GM21423 (cell line): ENCODE results near the gene ESPN.
A peak's percentile ranks its signal among the peaks of the same experiment; 100 is the strongest.
"Not testable (repeated sequence)": the region's sequence is repeated elsewhere in the genome, so short reads cannot be mapped to it uniquely, and the experiment has no call there.

Source experiments
- ATAC-seq: cut with Tn5 transposase; IDR thresholded peaks from one replicate; pipeline ENCODE4 v1.9.1; 2021; ENCODE audit warnings: mild to moderate bottlenecking, moderate library complexity; ENCODE audit not compliant: unreplicated experiment

ESPN gene

GRCh38 chr1:6477039-6477820 is 52.7 kb downstream of the ESPN start:
- no peak for ATAC-seq

DNA sequence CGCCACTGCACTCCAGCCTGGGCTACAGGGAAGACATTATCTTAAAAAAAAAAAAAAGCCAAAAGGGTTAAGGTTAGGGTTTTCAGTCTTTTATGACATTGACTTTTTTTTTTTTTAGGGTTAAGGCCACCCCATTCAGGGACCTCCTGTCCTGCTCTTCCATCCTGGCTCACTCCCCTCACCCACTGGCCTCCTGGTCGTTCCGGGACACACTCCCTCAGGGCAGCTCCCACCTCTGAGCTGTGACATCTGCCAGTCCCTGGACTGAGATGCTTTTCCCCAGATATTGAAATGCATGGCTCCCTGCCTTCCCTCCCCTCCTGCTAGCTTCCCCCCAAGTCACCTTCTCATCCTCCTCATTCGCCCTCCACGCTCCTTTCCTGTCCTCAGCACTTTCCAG is 57.2 kb downstream of the ESPN start:
- no peak for ATAC-seq

DNA sequence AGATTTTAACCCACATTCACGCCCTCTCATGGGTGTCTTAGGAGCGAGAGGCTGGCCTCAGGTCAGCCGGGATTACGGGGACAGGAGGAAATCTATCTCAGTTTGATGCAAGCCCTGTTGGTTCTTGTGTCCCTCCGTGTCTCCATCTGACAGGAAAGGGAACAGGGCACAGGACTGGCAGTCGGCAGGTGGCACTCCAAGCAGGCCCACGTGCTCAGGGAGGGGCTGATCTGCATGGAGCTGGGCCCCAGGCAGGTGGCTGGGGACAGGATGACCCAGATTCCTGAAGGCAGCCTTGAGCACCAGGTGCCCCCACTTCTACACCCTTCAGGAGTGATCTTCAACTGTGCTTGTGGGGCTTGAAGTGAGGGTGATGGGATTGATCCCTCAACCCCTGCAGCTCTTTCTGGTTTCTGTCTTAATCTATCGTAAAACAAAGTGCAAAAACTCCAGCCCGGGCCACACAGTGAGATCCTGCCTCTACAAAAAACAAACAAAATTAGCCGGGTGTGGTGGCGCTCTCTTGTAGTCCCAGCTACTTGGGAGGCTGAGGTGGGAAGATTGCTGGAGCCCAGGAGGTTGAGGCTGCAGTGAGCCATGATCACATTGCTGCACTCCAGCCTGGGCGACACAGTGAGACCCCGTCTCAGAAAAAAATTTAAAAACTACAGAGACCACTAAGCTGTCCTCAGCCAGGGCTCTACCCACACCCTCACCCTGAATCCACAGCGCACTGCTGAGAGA is 58.6 kb downstream of the ESPN start:
- ATAC-seq = no peak

DNA sequence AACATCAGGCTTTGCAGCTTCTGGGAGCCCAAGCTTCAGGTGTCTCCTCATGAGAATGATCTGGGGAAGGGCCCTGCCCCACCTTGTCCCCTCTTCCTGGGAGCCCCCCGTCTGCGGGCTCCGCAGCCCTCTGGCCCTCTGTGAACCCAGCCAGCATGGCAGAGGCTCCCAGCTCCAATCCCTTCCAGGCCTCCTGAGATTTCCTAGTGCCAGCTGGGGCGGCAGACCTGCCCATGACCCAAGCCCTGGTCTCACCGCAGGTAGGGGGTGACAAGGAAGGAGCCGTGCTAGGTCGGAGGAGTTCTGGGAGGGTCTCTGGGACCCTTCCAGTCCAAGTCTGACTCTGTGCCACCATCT is 59.2 kb downstream of the ESPN start:
- no peak for ATAC-seq

DNA sequence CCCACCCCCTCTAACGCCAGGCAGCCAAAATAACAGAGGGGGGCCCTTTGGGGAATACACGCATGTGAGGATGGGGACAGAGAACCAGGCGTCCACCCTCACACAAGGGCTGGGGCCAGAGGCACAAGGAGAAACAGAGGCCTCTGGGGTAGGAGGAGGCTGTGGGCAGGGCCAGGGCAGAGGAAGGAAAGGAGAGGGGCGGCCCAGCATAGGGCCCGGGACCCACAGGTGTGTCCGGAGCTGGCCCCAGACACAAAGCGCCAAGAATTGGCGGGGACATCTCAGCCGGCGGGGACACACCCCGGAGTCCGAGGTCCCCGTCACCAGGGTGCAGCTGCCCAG is 60.2 kb downstream of the ESPN start:
- no peak for ATAC-seq

- ATAC-seq = no peak
These were observed 60.9 kb downstream of the ESPN start for GRCh38 chr1:6485168-6486101.

- peak; percentile 35 for ATAC-seq
These were observed 61.9 kb downstream of the ESPN start for GRCh38 chr1:6486433-6487011.

DNA sequence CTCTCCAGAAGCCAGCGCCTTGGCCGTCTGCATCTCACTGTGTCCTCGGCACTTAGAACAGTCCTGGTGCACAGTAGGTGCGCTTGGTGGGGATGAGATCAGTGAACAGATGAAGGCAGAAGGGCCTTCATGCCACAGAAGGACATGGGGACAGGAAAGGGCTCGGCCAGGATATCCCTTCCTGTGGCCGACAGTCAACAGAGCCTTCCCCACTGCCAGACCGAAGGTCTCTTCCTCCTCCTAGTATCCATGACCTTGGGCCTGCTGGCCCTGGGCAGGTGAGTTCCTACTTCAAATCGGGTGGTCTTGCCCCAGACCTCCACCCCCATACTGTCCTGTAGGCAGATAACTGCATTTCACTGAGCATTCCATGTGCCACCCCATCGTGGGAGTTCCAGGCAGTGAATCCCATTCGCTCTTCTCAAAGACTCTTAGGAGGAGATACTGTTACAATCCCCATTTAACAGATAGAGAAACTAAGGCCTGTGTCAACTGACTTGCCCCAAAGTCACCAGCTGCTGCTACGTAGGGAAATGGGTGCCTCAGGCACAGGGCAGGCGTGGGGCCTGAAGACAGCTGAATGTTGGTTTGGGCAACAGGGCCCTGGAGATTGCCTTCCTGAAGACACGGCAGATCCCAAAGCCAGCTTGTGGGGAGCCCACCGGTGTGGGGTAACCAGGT is 63.4 kb downstream of the ESPN start:
- ATAC-seq = no peak

DNA sequence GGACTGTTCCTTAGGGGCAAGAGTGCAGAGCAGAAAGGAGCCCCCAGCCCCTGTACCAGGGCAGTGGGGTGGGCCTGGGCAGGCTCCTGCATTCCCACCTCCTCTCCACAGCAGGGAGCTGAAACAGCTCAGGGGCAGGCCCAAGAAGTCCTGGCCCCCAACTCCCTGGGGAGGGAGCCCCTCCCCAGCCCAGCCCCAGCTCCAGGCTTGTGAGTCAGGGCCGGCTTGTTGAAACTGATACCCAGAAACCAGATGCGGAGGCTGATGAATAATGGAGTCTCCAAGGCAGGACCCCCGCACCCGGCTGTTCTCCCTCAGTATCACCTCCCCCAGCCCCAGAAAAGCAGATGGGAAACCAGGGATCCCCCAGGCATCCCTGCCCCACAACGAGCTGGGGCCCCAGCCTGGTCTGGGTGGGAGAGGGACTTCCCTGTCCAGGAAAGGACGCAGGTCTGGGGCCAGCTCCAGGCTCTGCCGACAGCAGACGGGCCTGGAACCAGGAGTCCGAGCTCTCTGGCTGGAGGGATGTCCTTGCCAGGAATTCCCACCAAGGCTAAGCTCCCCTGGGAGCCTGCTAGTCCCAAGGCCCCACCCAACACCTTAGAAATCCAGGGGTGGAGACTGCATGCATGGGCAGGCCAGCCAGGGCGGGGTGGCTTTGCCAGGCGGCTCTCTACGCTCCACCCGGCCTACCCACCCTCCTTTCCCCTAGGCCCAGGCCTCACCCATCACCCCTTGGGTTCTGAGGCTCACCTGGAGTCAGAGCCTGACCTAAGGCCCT is 64.2 kb downstream of the ESPN start:
- ATAC-seq = no peak

- no peak for ATAC-seq
These were observed 64.8 kb downstream of the ESPN start for GRCh38 chr1:6489383-6489765.

- ATAC-seq = peak; percentile 58
These were observed 65.2 kb downstream of the ESPN start for GRCh38 chr1:6489799-6490180.

DNA sequence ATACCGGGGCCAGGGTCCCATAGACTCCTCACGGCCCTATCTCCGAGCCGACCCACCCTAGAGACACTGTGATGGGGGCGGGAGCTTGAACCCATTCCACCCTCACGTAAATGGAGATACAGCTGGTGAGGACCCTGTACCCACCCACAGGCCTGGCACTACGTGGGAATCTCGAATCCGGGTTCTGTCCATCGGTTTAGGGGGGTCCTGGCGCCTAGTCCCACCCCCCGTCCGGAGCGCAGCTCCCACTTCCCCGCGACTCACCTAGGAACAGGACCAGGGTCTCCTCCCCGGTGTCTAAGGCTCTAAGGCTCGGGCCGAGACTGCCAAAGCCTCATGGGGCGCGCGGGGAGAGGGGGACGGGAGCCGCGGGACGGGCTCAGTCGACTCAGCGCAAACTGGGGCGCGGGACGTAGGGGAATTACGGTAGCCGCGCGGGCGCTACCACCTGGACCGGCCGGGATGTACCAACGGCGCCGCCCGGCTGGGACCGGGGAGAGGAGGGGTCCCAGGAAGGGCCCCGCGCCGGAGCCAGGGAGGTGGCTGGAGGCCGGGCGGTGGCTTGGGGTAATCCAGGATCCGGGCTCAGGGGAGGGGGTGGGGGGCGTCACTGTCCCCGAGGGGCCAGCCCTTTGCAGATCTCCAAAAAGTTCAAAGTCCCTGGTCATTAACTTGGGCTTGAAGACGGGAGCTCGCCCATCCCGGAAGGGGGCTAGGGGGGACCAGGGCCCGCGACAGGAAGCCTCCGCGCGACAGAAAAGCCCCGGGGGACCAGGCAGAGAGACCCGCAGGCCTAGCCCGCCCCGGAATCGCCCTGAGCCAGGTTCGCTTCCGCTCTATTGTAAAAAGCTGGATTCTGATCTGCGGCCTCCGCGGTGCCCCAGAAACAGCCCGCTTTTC is 65.9 kb downstream of the ESPN start:
- ATAC-seq = peak; percentile 50

DNA sequence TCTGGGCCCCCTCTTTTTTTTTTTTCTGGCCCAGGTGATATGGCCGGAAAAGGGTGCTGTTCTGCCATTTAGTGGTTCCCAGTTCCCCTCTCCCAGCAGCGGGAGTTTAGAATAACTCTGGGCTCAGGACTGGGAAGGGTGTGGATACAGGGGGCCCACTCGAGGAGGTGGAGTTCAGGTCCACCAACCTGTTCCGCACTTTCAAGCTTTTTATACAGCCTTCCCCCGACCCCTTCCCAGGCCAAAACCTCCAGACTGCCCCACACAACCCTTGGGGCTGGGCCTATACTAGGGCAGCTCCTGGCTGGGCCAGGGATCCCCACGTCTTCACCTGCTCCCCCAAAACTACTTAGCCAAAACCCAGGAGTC is 66.5 kb downstream of the ESPN start:
- no peak for ATAC-seq

- no peak for ATAC-seq
These were observed 66.9 kb downstream of the ESPN start, which contains the start of gene PLEKHG5 for GRCh38 chr1:6491480-6491962. PLEKHG5 (minus strand) TSS chr1:6491667; CDS start chr1:6477571, 14,096 bp downstream.

GRCh38 chr1:6491966-6492365 is 67.4 kb downstream of the ESPN start:
- no peak for ATAC-seq

GRCh38 chr1:6493834-6494223 is 69.3 kb downstream of the ESPN start:
- ATAC-seq = not testable (repeated sequence)

DNA sequence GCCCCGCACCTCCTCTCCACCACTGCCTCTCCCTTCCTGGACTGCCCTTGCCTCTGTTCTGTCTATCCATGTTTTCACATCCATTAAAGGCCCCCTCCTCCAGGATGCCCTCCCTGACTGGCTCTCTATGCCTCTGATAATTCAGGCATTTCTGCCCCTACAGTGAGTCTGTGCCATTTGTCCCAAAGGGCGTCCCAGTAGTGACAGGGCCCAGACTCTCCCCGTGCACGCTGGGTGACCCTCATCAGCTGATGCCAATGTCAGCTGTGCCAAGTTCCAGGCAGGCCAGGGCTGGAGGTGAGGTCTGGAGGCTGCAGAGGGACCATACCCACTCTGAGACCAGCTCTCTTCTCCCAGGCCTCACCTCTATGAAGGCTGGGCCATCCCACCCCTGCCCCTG is 70.1 kb downstream of the ESPN start:
- no peak for ATAC-seq

DNA sequence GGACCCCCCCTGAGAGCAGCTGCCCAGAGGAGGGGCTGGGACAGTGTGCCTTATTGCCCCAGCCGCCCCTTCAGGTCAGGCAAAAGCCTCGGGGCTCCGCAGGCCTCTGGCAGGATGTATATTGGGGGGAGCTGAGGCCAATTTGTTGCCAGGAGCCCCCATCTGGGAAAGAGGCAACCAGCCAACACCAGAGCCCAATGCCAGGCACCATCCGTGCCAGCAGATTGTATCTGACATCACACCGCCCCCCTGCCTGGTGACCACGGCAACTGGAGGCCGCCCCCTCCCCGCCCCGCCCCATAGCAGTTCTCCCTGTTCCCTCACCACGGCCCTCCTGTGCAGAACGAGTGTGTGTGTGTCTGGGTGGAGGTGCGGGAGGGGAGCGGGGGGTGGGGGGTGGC is 70.5 kb downstream of the ESPN start:
- ATAC-seq = no peak
